Large intestine (tissue), 3 donors: Measurements from ENCODE around the gene SMARCB1. TPM values are rescaled to one million over a fixed set of nuclear protein-coding genes. Genes with fewer than 3 reads are reported as not detected.

ENCODE experiments used
- DNase-seq, 2 donors: peaks; one replicate each; pipeline versions ENCODE4 v3.0.0 to v3.0.0-alpha.2; 2013
- H3K27ac ChIP-seq: one replicate; pipeline ENCODE4 v1.5.1; 2013; ENCODE audit warnings: low read length
- H3K27me3 ChIP-seq: 2 replicates; pipeline ENCODE4 v1.6.1; 2013; ENCODE audit warnings: low read length; ENCODE audit not compliant: control insufficient read depth, insufficient read depth
- H3K36me3 ChIP-seq: 2 replicates; pipeline ENCODE4 v1.6.1; 2013; ENCODE audit warnings: low read length; ENCODE audit not compliant: control insufficient read depth, insufficient read depth
- H3K4me1 ChIP-seq: one replicate; pipeline ENCODE4 v1.6.1; 2013; ENCODE audit warnings: low read length; ENCODE audit not compliant: control insufficient read depth, insufficient read depth
- H3K4me3 ChIP-seq: one replicate; pipeline ENCODE4 v1.5.1; 2013; ENCODE audit warnings: low read length
- H3K9me3 ChIP-seq: one replicate; pipeline ENCODE4 v1.6.1; 2013; ENCODE audit warnings: mild to moderate bottlenecking, low read depth, low read length, moderate library complexity; ENCODE audit not compliant: control insufficient read depth
- WGBS: methylation state at CpG from one replicate; pipeline ENCODE4 v1.1.5; 2013; ENCODE audit warnings: low lambda C conversion rate; ENCODE audit not compliant: insufficient coverage; 5-methylcytosine and 5-hydroxymethylcytosine counted together
- polyA plus RNA-seq: library from polyadenylated mRNA; unstranded; fragments of 120-200 nt; gene quantifications from one replicate; pipeline ENCODE4 v1.2.1, GENCODE V29; 2013

The SMARCB1 gene
- polyA plus RNA-seq, 1 donor = 84.8 TPM

DNA sequence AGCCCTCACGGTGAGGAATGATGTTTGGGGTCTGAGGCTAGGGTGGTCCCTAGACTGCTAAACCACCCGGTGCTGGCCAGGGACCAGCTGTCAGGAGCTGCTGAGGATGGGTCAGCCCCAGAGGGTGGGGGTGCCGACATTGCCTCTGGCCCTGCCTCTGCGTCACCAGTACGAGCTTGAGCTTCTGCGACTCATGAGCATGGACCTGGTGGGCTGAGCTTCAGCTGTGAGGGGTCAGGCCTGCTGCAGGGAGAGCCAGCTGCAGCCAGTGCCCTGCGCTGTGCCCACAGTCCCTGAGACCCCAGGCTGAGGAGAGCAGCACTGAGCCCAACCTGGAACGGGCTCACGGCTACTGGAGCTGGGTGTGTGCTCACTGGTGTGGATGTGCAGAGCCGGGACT lies 45.0 kb downstream of the SMARCB1 start:
- no peak overlapping the region for H3K27ac ChIP-seq
- no peak for DNase-seq
- WGBS = no CpG with 5 or more reads among the region's 10 CpGs
- H3K36me3 ChIP-seq = peaks cover 77% of the 10 kb centered on the region
- no peaks in the 10 kb centered on the region for H3K9me3 ChIP-seq
- H3K27me3 ChIP-seq = no peaks in the 10 kb centered on the region
- no peaks in the 10 kb centered on the region for H3K4me1 ChIP-seq
- no peak overlapping the region for H3K4me3 ChIP-seq

- Histone ChIP-seq H3K4me1 (no peaks in the 10 kb centered on the region), H3K36me3 (peaks cover 73% of the 10 kb centered on the region)
- WGBS = no CpG with 5 or more reads among the region's 11 CpGs
These were observed 45.7 kb downstream of the SMARCB1 start for GRCh38 chr22:23832226-23833016.

DNA sequence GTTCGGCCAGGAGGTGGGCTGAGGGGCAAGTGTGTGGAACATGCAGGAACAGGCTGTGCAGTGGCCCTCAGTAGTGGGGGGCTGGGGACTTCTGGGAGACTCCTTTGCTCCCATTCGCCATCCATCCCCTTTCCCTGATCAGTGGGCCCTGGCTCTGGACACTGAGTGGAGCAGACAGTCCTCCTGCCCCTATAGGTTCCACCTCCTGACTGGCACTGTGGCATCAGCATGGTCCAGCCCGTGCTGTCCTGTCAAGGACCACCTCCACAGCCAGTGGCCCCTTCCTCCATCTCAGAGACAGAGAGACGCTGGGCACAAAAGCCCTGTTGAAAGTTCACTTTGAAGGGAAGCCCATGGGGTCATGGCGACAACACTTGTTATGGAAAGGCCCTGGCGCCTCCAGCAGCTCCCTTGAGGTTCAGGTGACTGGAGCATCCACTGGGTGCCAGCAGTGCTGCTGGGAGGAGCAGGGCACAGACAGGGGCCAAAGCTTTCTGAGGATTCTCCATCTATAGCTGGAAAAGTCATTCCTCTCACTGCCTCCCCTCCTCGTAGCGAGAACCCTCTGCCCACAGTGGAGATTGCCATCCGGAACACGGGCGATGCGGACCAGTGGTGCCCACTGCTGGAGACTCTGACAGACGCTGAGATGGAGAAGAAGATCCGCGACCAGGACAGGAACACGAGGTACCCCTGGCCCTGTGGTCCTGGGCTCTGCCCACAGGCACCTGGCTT lies 46.4 kb downstream of the SMARCB1 start:
- Histone ChIP-seq H3K4me1 (peaks cover 3% of the 10 kb centered on the region), H3K9me3 (no peaks in the 10 kb centered on the region), H3K36me3 (peaks cover 72% of the 10 kb centered on the region), H3K27me3 (no peaks in the 10 kb centered on the region), H3K4me3 (no peak overlapping the region), H3K27ac (no peak overlapping the region)
- WGBS = no CpG with 5 or more reads among the region's 16 CpGs
- no peak for DNase-seq

More at GRCh38 chr22:23832226-23833016, 45.7 kb downstream of the SMARCB1 start:
- Histone ChIP-seq H3K27me3 (no peaks in the 10 kb centered on the region), H3K27ac (no peak overlapping the region), H3K9me3 (no peaks in the 10 kb centered on the region), H3K4me3 (no peak overlapping the region)
- DNase-seq = no peak

DNA sequence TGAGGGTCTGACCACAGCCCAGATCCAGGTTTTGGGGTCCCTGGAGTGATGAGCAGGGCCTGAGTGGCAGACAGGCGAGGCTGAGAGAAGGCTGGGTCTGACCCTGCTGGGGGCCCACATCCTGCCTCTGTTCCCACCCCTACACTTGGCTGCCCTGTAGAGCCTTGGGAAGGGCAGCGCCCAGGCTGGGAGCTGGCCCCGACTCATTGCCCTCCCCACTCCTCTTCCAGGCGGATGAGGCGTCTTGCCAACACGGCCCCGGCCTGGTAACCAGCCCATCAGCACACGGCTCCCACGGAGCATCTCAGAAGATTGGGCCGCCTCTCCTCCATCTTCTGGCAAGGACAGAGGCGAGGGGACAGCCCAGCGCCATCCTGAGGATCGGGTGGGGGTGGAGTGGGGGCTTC lies 47.1 kb downstream of the SMARCB1 start:
- Histone ChIP-seq H3K27me3 (peaks cover 2% of the 10 kb centered on the region), H3K36me3 (peaks cover 66% of the 10 kb centered on the region), H3K9me3 (peaks cover 4% of the 10 kb centered on the region), H3K27ac (no peak overlapping the region), H3K4me3 (no peak overlapping the region), H3K4me1 (peaks cover 9% of the 10 kb centered on the region)
- no peak for DNase-seq
- no CpG with 5 or more reads among the region's 13 CpGs for WGBS

GRCh38 chr22:23834406-23834792 lies 47.6 kb downstream of the SMARCB1 start:
- Histone ChIP-seq H3K36me3 (peaks cover 61% of the 10 kb centered on the region), H3K9me3 (peaks cover 6% of the 10 kb centered on the region), H3K27me3 (peaks cover 2% of the 10 kb centered on the region), H3K4me1 (peaks cover 13% of the 10 kb centered on the region), H3K27ac (no peak overlapping the region), H3K4me3 (no peak overlapping the region)
- no CpG with 5 or more reads among the region's 3 CpGs for WGBS
- no peak for DNase-seq

DNA sequence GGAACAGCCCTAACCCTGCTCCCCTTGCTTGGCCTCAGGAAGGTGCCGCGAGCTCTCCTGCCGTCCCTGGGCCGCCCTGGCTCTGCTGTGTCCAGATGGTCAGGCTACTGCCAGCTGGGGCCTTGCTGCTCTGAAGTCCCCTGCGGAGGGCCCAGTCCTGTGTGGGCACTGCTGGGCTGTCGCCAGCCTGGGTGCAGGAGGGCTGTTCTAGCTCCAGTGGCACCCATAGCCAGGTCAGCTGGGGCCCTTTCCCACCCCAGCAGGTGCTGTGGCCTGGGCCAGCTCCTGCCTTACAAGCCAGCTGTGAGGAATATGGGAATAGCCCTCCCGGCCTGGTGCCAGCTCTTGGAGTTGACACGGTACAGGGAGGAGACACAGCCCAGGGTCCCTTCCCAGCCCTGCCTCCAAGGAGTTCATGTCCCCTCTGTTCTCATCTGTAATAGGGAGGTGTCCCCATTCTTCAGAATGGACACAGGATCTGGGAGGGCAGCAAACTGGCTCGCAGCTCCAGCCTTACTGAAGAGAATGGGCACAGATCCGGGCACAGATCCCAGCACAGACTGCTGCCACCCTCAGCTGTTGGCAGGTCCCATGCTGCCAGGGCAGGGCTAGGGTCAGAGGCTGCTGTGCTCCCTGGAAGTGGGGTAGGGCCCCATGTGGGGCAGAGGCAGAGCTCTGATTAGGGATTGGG lies 48.2 kb downstream of the SMARCB1 start:
- H3K27ac ChIP-seq = no peak overlapping the region

DNA sequence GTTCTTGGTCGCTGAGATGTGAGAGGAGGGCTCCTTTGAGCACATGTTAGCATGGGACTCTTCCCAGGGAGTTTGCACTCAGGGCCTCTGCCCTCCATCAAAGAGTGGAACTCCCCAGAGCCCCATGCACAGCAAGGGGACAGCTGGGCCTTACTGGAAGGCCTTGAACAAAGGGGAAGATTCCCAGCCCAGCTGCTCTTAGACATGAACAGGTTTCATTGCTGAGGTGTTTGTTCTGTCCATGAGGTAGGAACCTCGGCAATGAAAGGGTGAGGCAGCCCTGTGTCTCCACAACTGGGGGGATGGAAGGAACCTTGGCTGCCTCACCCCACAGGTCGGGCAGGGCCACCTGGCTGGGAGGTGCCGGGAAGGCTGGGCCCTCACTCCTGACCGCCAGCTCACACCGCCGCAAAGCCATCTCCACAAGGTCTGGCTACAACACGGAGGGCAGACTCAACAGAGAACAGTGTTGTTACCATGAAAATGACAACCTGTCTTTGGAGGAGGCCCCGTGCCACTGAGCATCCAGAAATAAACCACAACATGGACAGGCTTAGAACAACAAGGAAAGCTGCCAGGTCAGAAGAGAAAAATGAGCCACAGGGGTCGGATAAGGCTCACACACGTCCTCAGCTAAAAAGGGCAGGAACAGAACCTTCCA lies 48.8 kb downstream of the SMARCB1 start:
- H3K9me3 ChIP-seq = peaks cover 6% of the 10 kb centered on the region
- no peak for DNase-seq
- H3K4me3 ChIP-seq = no peak overlapping the region
- H3K27me3 ChIP-seq = peaks cover 2% of the 10 kb centered on the region
- 87% methylated on average over 3 of the region's 11 CpGs for WGBS
- no peak overlapping the region for H3K27ac ChIP-seq
- H3K36me3 ChIP-seq = peaks cover 59% of the 10 kb centered on the region
- peaks cover 14% of the 10 kb centered on the region for H3K4me1 ChIP-seq

More for the DNA sequence above, 48.2 kb downstream of the SMARCB1 start:
- DNase-seq = no peak
- Histone ChIP-seq H3K4me3 (no peak overlapping the region), H3K4me1 (peaks cover 14% of the 10 kb centered on the region), H3K9me3 (peaks cover 6% of the 10 kb centered on the region), H3K27me3 (peaks cover 2% of the 10 kb centered on the region), H3K36me3 (peaks cover 59% of the 10 kb centered on the region)
- WGBS = 83% methylated on average over 2 of the region's 10 CpGs

- DNase-seq = no peak
- H3K9me3 ChIP-seq = peaks cover 6% of the 10 kb centered on the region
- H3K4me3 ChIP-seq = no peak overlapping the region
- WGBS = 100% methylated on average over 1 of the region's 5 CpGs
- H3K36me3 ChIP-seq = peaks cover 54% of the 10 kb centered on the region
- no peak overlapping the region for H3K27ac ChIP-seq
- H3K4me1 ChIP-seq = peaks cover 14% of the 10 kb centered on the region
- peaks cover 2% of the 10 kb centered on the region for H3K27me3 ChIP-seq
These were observed 49.5 kb downstream of the SMARCB1 start for GRCh38 chr22:23836281-23836680.

- DNase-seq = no peak
- peaks cover 48% of the 10 kb centered on the region for H3K36me3 ChIP-seq
- no CpG with 5 or more reads among the region's 12 CpGs for WGBS
- H3K4me3 ChIP-seq = no peak overlapping the region
- H3K27me3 ChIP-seq = peaks cover 2% of the 10 kb centered on the region
- H3K4me1 ChIP-seq = peaks cover 14% of the 10 kb centered on the region
- H3K9me3 ChIP-seq = peaks cover 6% of the 10 kb centered on the region
- H3K27ac ChIP-seq = no peak overlapping the region
These were observed 50.1 kb downstream of the SMARCB1 start for GRCh38 chr22:23836692-23837495.
